ENCODE measurements around the gene PPID. TPM values are rescaled to one million over a fixed set of nuclear protein-coding genes. Genes with fewer than 3 reads are reported as not detected.

The PPID gene
- total RNA-seq, 1 experiment from 2014 or later = 53.5 TPM

DNA sequence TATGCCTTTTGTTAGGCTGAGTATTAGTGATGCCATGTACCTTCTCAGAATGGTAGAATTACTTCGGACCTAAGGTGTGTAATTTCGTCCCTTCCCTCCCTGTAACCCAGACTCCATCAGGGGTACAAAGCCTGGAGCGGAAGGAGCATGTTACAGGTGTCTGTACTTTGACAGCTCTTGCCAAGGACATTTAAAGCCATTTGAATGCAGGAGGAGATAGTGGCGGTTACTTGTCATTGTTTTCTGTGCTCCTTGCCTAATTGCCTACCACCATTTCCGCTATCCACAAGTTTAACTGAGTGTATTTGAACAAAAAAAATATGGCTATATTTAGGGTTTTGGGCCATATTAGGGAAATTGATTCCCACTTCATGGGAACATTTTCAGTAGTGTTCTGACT is 47.5 kb upstream of the PPID start:
- Histone ChIP-seq H4K8ac (replicated peaks; ENCODE audit: insufficient read length, low read depth, low read length) (no peak overlapping the region), H3K4ac (ENCODE audit: low read depth, low read length) (no peak overlapping the region), H3K56ac (ENCODE audit: insufficient read length, low read depth, low read length) (no peak overlapping the region), H3K27me3 (ENCODE audit: insufficient read depth, low read length) (no peaks in the 10 kb centered on the region), H3K27ac (ENCODE audit: insufficient read length, low read depth, low read length) (no peak overlapping the region), H2AK5ac (ENCODE audit: insufficient read length, low read length) (no peak overlapping the region), H2BK12ac (ENCODE audit: insufficient read length, low read depth, low read length) (no peak overlapping the region), H3K79me1 (ENCODE audit: insufficient read depth, low read depth, low read length, poor library complexity, severe bottlenecking) (no peaks in the 10 kb centered on the region), H3K23ac (ENCODE audit: insufficient read length, low read depth, low read length) (no peak overlapping the region), H4K91ac (ENCODE audit: insufficient read length, low read depth, low read length) (no peak overlapping the region), H3K14ac (ENCODE audit: insufficient read depth, low read length) (no peak overlapping the region), H2AFZ (ENCODE audit: low read length) (no peak overlapping the region), H3K9ac (ENCODE audit: extremely low read depth, insufficient read length, low read length) (no peak overlapping the region), H3K9me3 (ENCODE audit: control insufficient read depth, low read depth, low read length) (no peaks in the 10 kb centered on the region), H3K4me1 (ENCODE audit: insufficient read depth, low read length) (no peaks in the 10 kb centered on the region), H3K23me2 (ENCODE audit: insufficient read length, low read depth, low read length, poor library complexity, severe bottlenecking) (peaks cover 5% of the 10 kb centered on the region), H2BK20ac (ENCODE audit: low read depth, low read length, poor library complexity, severe bottlenecking) (no peak overlapping the region), H2BK120ac (ENCODE audit: low read depth, low read length, poor library complexity, severe bottlenecking) (no peak overlapping the region), H2BK15ac (ENCODE audit: low read depth, low read length) (no peak overlapping the region), H3K4me2 (ENCODE audit: insufficient read depth, insufficient read length, low read length) (no peak overlapping the region), H3T11ph (ENCODE audit: low read length) (no peak overlapping the region), H3K18ac (ENCODE audit: insufficient read length, low read depth, low read length) (no peak overlapping the region), H3K79me2 (ENCODE audit: insufficient read depth, low read length) (no peaks in the 10 kb centered on the region), H4K5ac (ENCODE audit: insufficient read length, low read depth, low read length) (no peak overlapping the region), H4K20me1 (ENCODE audit: control insufficient read depth, insufficient read depth, insufficient read length) (no peaks in the 10 kb centered on the region), H2BK5ac (ENCODE audit: insufficient read length, low read length) (no peak overlapping the region)
- Mint-ChIP-seq H3K4me3 (peak overlapping the region; percentile 35 to 56; a peak in 4 of 5 replicates), H3K27ac (no peak overlapping the region), H3K27me3 (ENCODE audit: low read depth) (peaks cover 20% of the 10 kb centered on the region), H3K4me1 (peaks cover 29% of the 10 kb centered on the region in 2 experiments), H3K9me3 (no peaks in the 10 kb centered on the region; a peak in 1 of 5 replicates), H3K36me3 (ENCODE audit: insufficient read depth in 1 of 3, low read depth in 3 of 3) (no peaks in the 10 kb centered on the region; a peak in 1 of 7 replicates)
- TF ChIP-seq, protein P1, sequence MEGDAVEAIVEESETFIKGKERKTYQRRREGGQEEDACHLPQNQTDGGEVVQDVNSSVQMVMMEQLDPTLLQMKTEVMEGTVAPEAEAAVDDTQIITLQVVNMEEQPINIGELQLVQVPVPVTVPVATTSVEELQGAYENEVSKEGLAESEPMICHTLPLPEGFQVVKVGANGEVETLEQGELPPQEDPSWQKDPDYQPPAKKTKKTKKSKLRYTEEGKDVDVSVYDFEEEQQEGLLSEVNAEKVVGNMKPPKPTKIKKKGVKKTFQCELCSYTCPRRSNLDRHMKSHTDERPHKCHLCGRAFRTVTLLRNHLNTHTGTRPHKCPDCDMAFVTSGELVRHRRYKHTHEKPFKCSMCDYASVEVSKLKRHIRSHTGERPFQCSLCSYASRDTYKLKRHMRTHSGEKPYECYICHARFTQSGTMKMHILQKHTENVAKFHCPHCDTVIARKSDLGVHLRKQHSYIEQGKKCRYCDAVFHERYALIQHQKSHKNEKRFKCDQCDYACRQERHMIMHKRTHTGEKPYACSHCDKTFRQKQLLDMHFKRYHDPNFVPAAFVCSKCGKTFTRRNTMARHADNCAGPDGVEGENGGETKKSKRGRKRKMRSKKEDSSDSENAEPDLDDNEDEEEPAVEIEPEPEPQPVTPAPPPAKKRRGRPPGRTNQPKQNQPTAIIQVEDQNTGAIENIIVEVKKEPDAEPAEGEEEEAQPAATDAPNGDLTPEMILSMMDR (conservative IDR thresholded peaks at IDR 0.05) = no peak
- WGBS (ENCODE audit: extremely low coverage, insufficient read length, low lambda C conversion rate) = no CpG with 5 or more reads among the region's 5 CpGs
- DNase-seq = no peak
